HG03565 (cell line): Measurements from ENCODE around the gene DGAT2.

ENCODE experiments used
- ATAC-seq: cut with Tn5 transposase; IDR thresholded peaks from one replicate; pipeline ENCODE4 v1.9.1; 2021; ENCODE audit warnings: mild to moderate bottlenecking, moderate library complexity; ENCODE audit not compliant: unreplicated experiment

Gene DGAT2

GRCh38 chr11:75777461-75778110, 9.0 kb downstream of the DGAT2 start:
- ATAC-seq = no peak

GRCh38 chr11:75778962-75779361, 10.4 kb downstream of the DGAT2 start:
- ATAC-seq = no peak

- no peak for ATAC-seq
These were observed 11.4 kb downstream of the DGAT2 start for GRCh38 chr11:75779960-75780359.

- no peak for ATAC-seq
These were observed 12.3 kb downstream of the DGAT2 start for GRCh38 chr11:75780888-75781287.

- ATAC-seq = no peak
These were observed 12.7 kb downstream of the DGAT2 start for GRCh38 chr11:75781296-75781695.

GRCh38 chr11:75781831-75782230, 13.3 kb downstream of the DGAT2 start:
- no peak for ATAC-seq

- ATAC-seq = no peak
These were observed 14.1 kb downstream of the DGAT2 start for GRCh38 chr11:75782540-75783263.

GRCh38 chr11:75783416-75784084, 15.0 kb downstream of the DGAT2 start:
- ATAC-seq = no peak

- ATAC-seq = no peak
These were observed 15.5 kb downstream of the DGAT2 start for GRCh38 chr11:75784085-75784478.

GRCh38 chr11:75784506-75784905, 15.9 kb downstream of the DGAT2 start:
- ATAC-seq = no peak

GRCh38 chr11:75785187-75785586, 16.6 kb downstream of the DGAT2 start:
- ATAC-seq = no peak

GRCh38 chr11:75786101-75786736, 17.6 kb downstream of the DGAT2 start:
- ATAC-seq = no peak

- ATAC-seq = no peak
These were observed 20.9 kb downstream of the DGAT2 start for GRCh38 chr11:75789521-75789920.

- ATAC-seq = no peak
These were observed 22.4 kb downstream of the DGAT2 start for GRCh38 chr11:75790986-75791385.

GRCh38 chr11:75792127-75792731, 23.7 kb downstream of the DGAT2 start:
- ATAC-seq = no peak

- ATAC-seq = no peak
These were observed 24.6 kb downstream of the DGAT2 start for GRCh38 chr11:75792997-75793800.

GRCh38 chr11:75793966-75794365, 25.4 kb downstream of the DGAT2 start:
- no peak for ATAC-seq

- no peak for ATAC-seq
These were observed 26.9 kb downstream of the DGAT2 start for GRCh38 chr11:75795276-75796090.

- no peak for ATAC-seq
These were observed 27.5 kb downstream of the DGAT2 start for GRCh38 chr11:75796091-75796435.

- no peak for ATAC-seq
These were observed 28.5 kb downstream of the DGAT2 start for GRCh38 chr11:75797116-75797515.
